Endodermal cell (in vitro differentiated cells): Measurements from ENCODE around the gene RCAN2. TPM values are rescaled to one million over a fixed set of nuclear protein-coding genes. Genes with fewer than 3 reads are reported as not detected.

Source experiments
- DNase-seq: peaks from one replicate; pipeline ENCODE4 v3.0.0-alpha.2; 2017
- H3K27ac ChIP-seq: 2 replicates; pipeline ENCODE4 v1.5.1; 2013; ENCODE audit warnings: mild to moderate bottlenecking, low read depth, low read length, moderate library complexity
- H3K27me3 ChIP-seq: 2 replicates; pipeline ENCODE4 v1.6.1; 2013; ENCODE audit warnings: mild to moderate bottlenecking, low read length, moderate library complexity; ENCODE audit not compliant: insufficient read depth, control insufficient read depth, poor library complexity, severe bottlenecking
- H3K36me3 ChIP-seq: 2 replicates; pipeline ENCODE4 v1.7.0; 2013; ENCODE audit warnings: mild to moderate bottlenecking, low read length, moderate library complexity; ENCODE audit not compliant: control insufficient read depth, insufficient read depth
- H3K4me1 ChIP-seq: one replicate; pipeline ENCODE4 v1.7.0; 2013; ENCODE audit warnings: low read length; ENCODE audit not compliant: control insufficient read depth, insufficient read depth
- H3K4me3 ChIP-seq: 2 replicates; pipeline ENCODE4 v1.5.1; 2013; ENCODE audit warnings: mild to moderate bottlenecking, low read length, moderate library complexity
- H3K9ac ChIP-seq: 2 replicates; pipeline ENCODE4 v1.6.1; 2013; ENCODE audit warnings: mild to moderate bottlenecking, low read length, moderate library complexity; ENCODE audit not compliant: poor library complexity, severe bottlenecking; ENCODE audit errors: extremely low read depth
- H3K9me3 ChIP-seq: 2 replicates; pipeline ENCODE4 v1.6.1; 2013; ENCODE audit warnings: mild to moderate bottlenecking, low read length, moderate library complexity; ENCODE audit not compliant: control insufficient read depth
- H3K27ac Mint-ChIP-seq: 2 replicates; pipeline ENCODE4 v1.8.0; 2020; ENCODE audit warnings: mixed read lengths
- H3K27me3 Mint-ChIP-seq: 2 replicates; pipeline ENCODE4 v1.8.0; 2021; ENCODE audit warnings: mild to moderate bottlenecking, mixed read lengths; ENCODE audit not compliant: insufficient read depth
- H3K36me3 Mint-ChIP-seq: 2 replicates; pipeline ENCODE4 v1.8.0; 2020; ENCODE audit warnings: low read depth, mixed read lengths
- H3K4me1 Mint-ChIP-seq: 2 replicates; pipeline ENCODE4 v1.8.0; 2020; ENCODE audit warnings: mixed read lengths
- H3K4me3 Mint-ChIP-seq: 2 replicates; pipeline ENCODE4 v1.8.0; 2020; ENCODE audit warnings: mild to moderate bottlenecking, moderate library complexity, mixed read lengths
- H3K9me3 Mint-ChIP-seq: 2 replicates; pipeline ENCODE4 v1.8.0; 2020; ENCODE audit warnings: mild to moderate bottlenecking, mixed read lengths
- WGBS, 2 experiments: methylation state at CpG; one replicate each; pipeline versions ENCODE4 v1.1.5 to v1.1.7; 2013; ENCODE audit warnings: missing lambda C conversion rate in 2 of 2, mixed read lengths in 1 of 2; ENCODE audit not compliant: insufficient coverage in 1 of 2, insufficient read length in 1 of 2; 5-methylcytosine and 5-hydroxymethylcytosine counted together
- total RNA-seq, 2 donors: library from RNA; stranded (reverse); fragmentation: NEBNext Ultra II Directional in 1 of 2; extraction: Animal tissue kit (Norgen Biotek cat#: 25700) in 1 of 2; gene quantifications; 2 replicates in 1 of 2; 3 replicates in 1 of 2; pipeline ENCODE4 v1.2.1, GENCODE V29; 2021
- TF ChIP-seq, protein P1 (sequence below): fragments of 200-600 bp; sonication (generic); conservative IDR thresholded peaks from 2 replicates; pipeline ENCODE4 v1.5.0; 2021; ENCODE audit warnings: antibody characterized with exemption, mild to moderate bottlenecking

RCAN2 gene
- total RNA-seq, 2 donors from 2014 or later, result 15.7 to 16.7 TPM

DNA sequence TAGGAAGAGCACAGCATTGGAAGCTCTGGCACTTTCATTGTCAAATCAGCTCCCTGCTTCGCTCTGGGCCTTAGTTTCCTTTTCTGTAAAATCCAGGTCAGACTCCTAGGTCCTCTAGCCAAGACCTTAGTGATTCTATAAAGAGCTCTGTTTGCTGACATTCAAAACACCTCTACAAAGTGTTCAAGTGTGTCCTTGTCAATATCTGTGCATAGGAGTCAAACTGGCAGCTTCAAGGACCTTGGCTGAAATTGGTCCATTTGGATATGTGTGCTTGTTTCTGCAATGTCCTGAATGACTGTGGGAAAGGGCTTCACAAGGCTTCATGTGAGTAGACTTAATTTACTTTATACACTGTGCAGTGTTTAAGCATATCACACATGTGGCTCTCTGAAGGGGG lies 246.6 kb downstream of the RCAN2 start:
- no peaks in the 10 kb centered on the region for H3K27me3 ChIP-seq
- no peaks in the 10 kb centered on the region for H3K4me1 Mint-ChIP-seq
- DNase-seq, result no peak
- H3K9ac ChIP-seq, result no peak overlapping the region
- no peak overlapping the region for H3K27ac ChIP-seq
- H3K4me1 ChIP-seq, result no peaks in the 10 kb centered on the region
- peaks cover 5% of the 10 kb centered on the region for H3K36me3 Mint-ChIP-seq
- H3K9me3 Mint-ChIP-seq, result no peaks in the 10 kb centered on the region
- H3K27ac Mint-ChIP-seq, result no peak overlapping the region
- H3K9me3 ChIP-seq, result no peaks in the 10 kb centered on the region
- 96% methylated on average over 1 of the region's 1 CpG; no CpG with 5 or more reads in 1 of the 2 experiments for WGBS, 2 experiments
- TF ChIP-seq, protein P1, sequence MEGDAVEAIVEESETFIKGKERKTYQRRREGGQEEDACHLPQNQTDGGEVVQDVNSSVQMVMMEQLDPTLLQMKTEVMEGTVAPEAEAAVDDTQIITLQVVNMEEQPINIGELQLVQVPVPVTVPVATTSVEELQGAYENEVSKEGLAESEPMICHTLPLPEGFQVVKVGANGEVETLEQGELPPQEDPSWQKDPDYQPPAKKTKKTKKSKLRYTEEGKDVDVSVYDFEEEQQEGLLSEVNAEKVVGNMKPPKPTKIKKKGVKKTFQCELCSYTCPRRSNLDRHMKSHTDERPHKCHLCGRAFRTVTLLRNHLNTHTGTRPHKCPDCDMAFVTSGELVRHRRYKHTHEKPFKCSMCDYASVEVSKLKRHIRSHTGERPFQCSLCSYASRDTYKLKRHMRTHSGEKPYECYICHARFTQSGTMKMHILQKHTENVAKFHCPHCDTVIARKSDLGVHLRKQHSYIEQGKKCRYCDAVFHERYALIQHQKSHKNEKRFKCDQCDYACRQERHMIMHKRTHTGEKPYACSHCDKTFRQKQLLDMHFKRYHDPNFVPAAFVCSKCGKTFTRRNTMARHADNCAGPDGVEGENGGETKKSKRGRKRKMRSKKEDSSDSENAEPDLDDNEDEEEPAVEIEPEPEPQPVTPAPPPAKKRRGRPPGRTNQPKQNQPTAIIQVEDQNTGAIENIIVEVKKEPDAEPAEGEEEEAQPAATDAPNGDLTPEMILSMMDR, result no peak
- H3K4me3 Mint-ChIP-seq, result no peak overlapping the region
- no peaks in the 10 kb centered on the region for H3K27me3 Mint-ChIP-seq
- no peak overlapping the region for H3K4me3 ChIP-seq
- H3K36me3 ChIP-seq, result no peaks in the 10 kb centered on the region

DNA sequence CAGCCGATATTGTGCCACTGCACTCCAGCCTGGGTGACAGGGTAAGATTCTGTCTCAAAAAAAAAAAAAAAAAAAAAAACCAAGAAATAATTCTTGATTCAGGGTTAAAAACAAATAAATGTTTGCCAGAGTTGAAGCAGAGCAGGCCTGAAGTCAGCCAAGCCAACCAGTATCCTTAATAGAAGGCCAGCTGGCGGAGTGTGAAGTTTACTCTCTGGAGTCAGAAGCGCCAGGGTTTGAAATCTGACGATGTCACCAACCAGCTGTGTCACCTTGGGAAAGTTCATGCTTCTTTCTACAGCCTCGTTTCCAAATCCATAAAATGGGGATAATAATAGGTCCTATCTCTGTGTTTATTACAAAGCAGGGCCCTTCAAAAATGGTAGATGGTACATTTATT lies 247.5 kb downstream of the RCAN2 start:
- WGBS, 2 experiments, result 99 to 100% methylated on average over 1 to 5 of the region's 5 CpGs
- no peak overlapping the region for H3K27ac Mint-ChIP-seq
- H3K4me1 Mint-ChIP-seq, result no peaks in the 10 kb centered on the region
- no peak overlapping the region for H3K4me3 ChIP-seq
- H3K27ac ChIP-seq, result no peak overlapping the region
- no peak overlapping the region for H3K4me3 Mint-ChIP-seq
- no peaks in the 10 kb centered on the region for H3K36me3 ChIP-seq
- DNase-seq, result no peak
- no peaks in the 10 kb centered on the region for H3K4me1 ChIP-seq
- no peaks in the 10 kb centered on the region for H3K27me3 ChIP-seq
- no peaks in the 10 kb centered on the region for H3K9me3 ChIP-seq
- H3K9ac ChIP-seq, result no peak overlapping the region
- no peaks in the 10 kb centered on the region for H3K27me3 Mint-ChIP-seq
- TF ChIP-seq, protein P1, result no peak
- H3K36me3 Mint-ChIP-seq, result peaks cover 5% of the 10 kb centered on the region
- H3K9me3 Mint-ChIP-seq, result no peaks in the 10 kb centered on the region

DNA sequence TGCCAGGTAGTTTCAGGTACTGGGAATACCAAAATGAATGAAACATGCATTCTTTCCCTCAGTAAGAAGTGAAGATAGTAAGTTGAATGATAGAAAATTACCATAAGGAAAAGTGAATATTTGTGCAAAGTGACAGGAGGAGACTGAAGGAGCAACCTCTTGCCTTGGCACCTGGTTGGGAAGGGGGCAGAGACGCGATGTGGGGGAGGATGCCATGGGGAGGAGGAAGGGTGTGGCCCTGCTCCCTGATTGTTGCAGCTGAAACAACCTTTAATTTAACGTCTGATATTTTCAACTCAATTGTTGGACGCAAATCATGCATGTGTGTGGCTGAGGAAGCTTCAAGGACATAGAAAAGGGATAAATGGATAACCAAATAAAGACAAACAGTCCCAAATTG lies 248.3 kb downstream of the RCAN2 start:
- Histone ChIP-seq H3K4me3 (no peak overlapping the region), H3K27me3 (no peaks in the 10 kb centered on the region), H3K36me3 (no peaks in the 10 kb centered on the region), H3K9me3 (no peaks in the 10 kb centered on the region), H3K4me1 (no peaks in the 10 kb centered on the region), H3K27ac (no peak overlapping the region), H3K9ac (no peak overlapping the region)
- H3K27me3 Mint-ChIP-seq, result no peaks in the 10 kb centered on the region
- H3K4me1 Mint-ChIP-seq, result no peaks in the 10 kb centered on the region
- peaks cover 5% of the 10 kb centered on the region for H3K36me3 Mint-ChIP-seq
- no peak overlapping the region for H3K27ac Mint-ChIP-seq
- no peaks in the 10 kb centered on the region for H3K9me3 Mint-ChIP-seq
- DNase-seq, result no peak
- 93 to 95% methylated on average over 4 of the region's 4 CpGs for WGBS, 2 experiments
- TF ChIP-seq, protein P1, result no peak
- no peak overlapping the region for H3K4me3 Mint-ChIP-seq
